K562 (cell line): ENCODE results near the gene PRDM15. TPM values are rescaled to one million over a fixed set of nuclear protein-coding genes. Genes with fewer than 3 reads are reported as not detected.

ENCODE experiments used
- ARID1B ChIP-seq: fragments of 450-650 bp; IDR thresholded peaks from 2 replicates; pipeline ENCODE4 v1.6.1; 2016; ENCODE audit warnings: antibody characterized with exemption, mild to moderate bottlenecking, inconsistent platforms
- BACH1 ChIP-seq: fragments of 200-800 bp; sonication (Bioruptor generic); IDR thresholded peaks from 2 replicates; pipeline ENCODE4 v1.6.1; 2016; ENCODE audit warnings: missing genetic modification characterization, missing compliant biosample characterization
- BCL6 ChIP-seq: fragments of 250-450 bp; sonication (Bioruptor Pico); IDR thresholded peaks from 2 replicates; pipeline ENCODE4 v1.4.0; 2020
- CBX3 ChIP-seq, 2 experiments: IDR thresholded peaks; 1 replicate in 1 of 2; 2 replicates in 1 of 2; pipeline ENCODE4 v1.6.1; 2012; ENCODE audit warnings: inconsistent platforms in 2 of 2, low read length in 2 of 2, borderline replicate concordance in 1 of 2, control low read depth in 1 of 2
- CCNT2 ChIP-seq: IDR thresholded peaks from 2 replicates; pipeline ENCODE4 v1.6.1; 2011; ENCODE audit warnings: borderline replicate concordance, low read depth, mild to moderate bottlenecking, moderate library complexity, mixed read lengths, low read length; ENCODE audit not compliant: insufficient read length; ENCODE audit errors: extremely low read depth
- CXXC5 ChIP-seq: fragments of 250-450 bp; sonication (Bioruptor Pico); IDR thresholded peaks from 2 replicates; pipeline ENCODE4 v1.8.0; 2022; ENCODE audit warnings: inconsistent platforms, mild to moderate bottlenecking, moderate library complexity
- HSF4 ChIP-seq: fragments of 250-450 bp; sonication (Bioruptor Pico); IDR thresholded peaks from 2 replicates; pipeline ENCODE4 v2.1.2; 2022; ENCODE audit warnings: mild to moderate bottlenecking, moderate library complexity, borderline replicate concordance
- ILF3 ChIP-seq: fragments of 450-650 bp; IDR thresholded peaks from 2 replicates; pipeline ENCODE4 v1.6.1; 2018; ENCODE audit warnings: antibody characterized with exemption, mild to moderate bottlenecking, moderate library complexity, borderline replicate concordance
- MBD2 ChIP-seq: sonication (generic); IDR thresholded peaks from 2 replicates; pipeline ENCODE4 v1.6.1; 2016; ENCODE audit warnings: low read depth, borderline replicate concordance
- MYC ChIP-seq, 2 experiments: fragments of 250-450 bp in 1 of 2; sonication (Bioruptor Pico) in 1 of 2; IDR thresholded peaks; 2 replicates each; pipeline versions ENCODE4 v1.5.1 to v1.6.1; 2012 to 2021; ENCODE audit warnings: low read depth in 2 of 2, borderline replicate concordance in 1 of 2, improper control_type of control experiment in 1 of 2, low read length in 1 of 2, mild to moderate bottlenecking in 1 of 2, moderate library complexity in 1 of 2
- NR4A1 ChIP-seq, 2 experiments: fragments of 250-450 bp in 1 of 2; fragments of 450-650 bp in 1 of 2; sonication (Bioruptor Pico) in 1 of 2; IDR thresholded peaks; 2 replicates each; pipeline versions ENCODE4 v1.4.0 to v1.6.1; 2016 to 2020; ENCODE audit warnings: mild to moderate bottlenecking in 2 of 2, missing compliant biosample characterization in 1 of 2, missing genetic modification characterization in 1 of 2, moderate library complexity in 1 of 2
- RERE ChIP-seq: sonication (generic); formaldehyde crosslinking; IDR thresholded peaks from 2 replicates; pipeline ENCODE4 v1.8.0; 2023; ENCODE audit warnings: missing genetic modification reagents, mild to moderate bottlenecking, borderline replicate concordance
- SREBF1 ChIP-seq: fragments of 150-350 bp; IDR thresholded peaks from 2 replicates; pipeline ENCODE4 v1.6.1; 2014; ENCODE audit warnings: antibody characterized with exemption, low read depth, low read length, borderline replicate concordance
- ZNF124 ChIP-seq: sonication (generic); formaldehyde crosslinking; IDR thresholded peaks from 2 replicates; pipeline ENCODE4 v1.8.1; 2022; ENCODE audit warnings: missing genetic modification reagents
- ZNF445 ChIP-seq: fragments of 250-450 bp; sonication (Bioruptor Pico); IDR thresholded peaks from 2 replicates; pipeline ENCODE4 v1.4.0; 2020; ENCODE audit warnings: low read depth, mild to moderate bottlenecking, moderate library complexity
- ZNF586 ChIP-seq: fragments of 450-650 bp; formaldehyde crosslinking; conservative IDR thresholded peaks from 2 replicates; pipeline ENCODE4 v1.4.0; 2020; ENCODE audit warnings: mild to moderate bottlenecking, moderate library complexity
- ZZZ3 ChIP-seq: fragments of 450-650 bp; IDR thresholded peaks from 2 replicates; pipeline ENCODE4 v1.6.1; 2016; ENCODE audit warnings: antibody characterized with exemption, mild to moderate bottlenecking, moderate library complexity
- polyA plus RNA-seq, 8 experiments: library from polyadenylated mRNA; depleted of rRNA in 4 of 8; stranded (reverse) in 5 of 8; unstranded in 3 of 8; fragments of >200 nt; fragmentation: Nextera tagmentation in 2 of 8; fragmentation: Illumina TruSeq in 1 of 8; extraction: Ambion mirVana in 2 of 8; extraction: Trizol in 1 of 8; gene quantifications; 2 replicates each; pipeline versions ENCODE4 v1.2.1 to v1.2.3, GENCODE V29; 2011 to 2014; ENCODE audit warnings: inconsistent platforms in 1 of 8, missing spikeins in 1 of 8
- total RNA-seq, 7 experiments: library from RNA; depleted of rRNA in 6 of 7; stranded (reverse); fragments of >200 nt in 6 of 7; fragmentation: Illumina TruSeq in 2 of 7; extraction: Trizol in 2 of 7; gene quantifications; 2 replicates each; pipeline versions ENCODE4 v1.2.1 to v1.2.3, GENCODE V29; 2011 to 2021; ENCODE audit warnings: low replicate concordance in 1 of 7
- TF ChIP-seq, protein P1 (sequence below): fragments of 250-450 bp; sonication (Bioruptor Pico); IDR thresholded peaks from 2 replicates; pipeline ENCODE4 v1.5.1; 2021; ENCODE audit warnings: mild to moderate bottlenecking
- TF ChIP-seq, protein P2 (sequence below): fragments of 450-650 bp; IDR thresholded peaks from 2 replicates; pipeline ENCODE4 v1.7.0; 2016; ENCODE audit warnings: borderline replicate concordance

The PRDM15 gene
- total and polyA plus RNA-seq, 9 of the 15 experiments (the other 6 are each of a cell fraction or from before 2014, with no cell fraction given), result 0.93 to 9.2 (median 6.2) TPM

DNA sequence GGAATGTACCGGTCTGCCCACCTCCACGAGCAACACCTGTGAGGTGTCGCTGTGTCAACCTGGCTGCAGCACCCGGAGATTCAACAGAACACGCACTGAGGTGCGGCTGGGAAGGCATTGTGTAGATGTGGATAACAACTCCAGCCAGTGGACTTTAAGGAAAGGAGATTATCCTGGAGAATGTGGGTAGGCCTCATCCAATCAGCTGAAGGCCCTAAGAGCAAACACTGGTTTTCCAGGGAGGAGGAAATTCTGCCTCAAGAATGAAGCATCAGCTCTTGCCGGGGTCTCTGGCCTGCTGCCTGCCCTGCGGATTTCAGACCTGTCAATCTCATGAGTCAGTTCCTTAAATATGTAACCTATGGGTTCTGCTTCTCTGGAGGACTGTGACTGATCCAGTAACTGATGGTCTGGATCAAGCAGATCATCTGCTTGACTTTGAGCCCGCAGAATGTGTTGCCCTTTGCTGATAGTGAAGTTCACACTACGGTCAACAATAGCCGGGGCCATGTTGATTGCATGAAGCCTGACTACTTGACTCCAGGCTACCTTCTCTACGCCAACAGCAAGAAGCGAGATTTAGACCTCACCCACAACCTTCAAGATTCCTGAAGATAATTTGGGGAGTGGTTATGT, 15.9 kb upstream of the PRDM15 start (continued):
- TF ChIP-seq SREBF1 (no peak), ZNF586 (no peak), NR4A1 (CRISPR knock-in tag; IDR thresholded peaks at IDR 0.05) (no peak), NR4A1 (tag; IDR thresholded peaks at IDR 0.05) (no peak), BCL6 (CRISPR knock-in tag) (no peak), CCNT2 (no peak), ZZZ3 (no peak), ILF3 (no peak), ARID1B (peak; percentile 88), MBD2 (no peak), ZNF124 (CRISPR knock-in tag) (no peak), MYC (IDR thresholded peaks at IDR 0.05; ENCODE audit: low read depth, low read length) (no peak; the same call in 1 of the 2 replicates), MYC (CRISPR knock-in tag; IDR thresholded peaks at IDR 0.05; ENCODE audit: borderline replicate concordance, low read depth) (no peak), HSF4 (CRISPR knock-in tag) (no peak), BACH1 (tag) (no peak), CBX3 (IDR thresholded peaks at IDR 0.05; ENCODE audit: borderline replicate concordance in 1 of 2, low read length in 2 of 2) (no peak), RERE (no peak), CXXC5 (CRISPR knock-in tag) (peak; percentile 66), ZNF445 (CRISPR knock-in tag) (no peak)
- TF ChIP-seq, protein P1, sequence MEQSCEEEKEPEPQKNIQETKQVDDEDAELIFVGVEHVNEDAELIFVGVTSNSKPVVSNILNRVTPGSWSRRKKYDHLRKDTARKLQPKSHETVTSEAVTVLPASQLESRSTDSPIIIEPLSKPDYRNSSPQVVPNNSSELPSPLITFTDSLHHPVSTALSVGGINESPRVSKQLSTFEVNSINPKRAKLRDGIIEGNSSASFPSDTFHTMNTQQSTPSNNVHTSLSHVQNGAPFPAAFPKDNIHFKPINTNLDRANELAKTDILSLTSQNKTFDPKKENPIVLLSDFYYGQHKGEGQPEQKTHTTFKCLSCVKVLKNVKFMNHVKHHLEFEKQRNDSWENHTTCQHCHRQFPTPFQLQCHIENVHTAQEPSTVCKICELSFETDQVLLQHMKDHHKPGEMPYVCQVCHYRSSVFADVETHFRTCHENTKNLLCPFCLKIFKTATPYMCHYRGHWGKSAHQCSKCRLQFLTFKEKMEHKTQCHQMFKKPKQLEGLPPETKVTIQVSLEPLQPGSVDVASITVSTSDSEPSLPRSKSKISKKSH (CRISPR knock-in tag), result no peak
- TF ChIP-seq, protein P2, sequence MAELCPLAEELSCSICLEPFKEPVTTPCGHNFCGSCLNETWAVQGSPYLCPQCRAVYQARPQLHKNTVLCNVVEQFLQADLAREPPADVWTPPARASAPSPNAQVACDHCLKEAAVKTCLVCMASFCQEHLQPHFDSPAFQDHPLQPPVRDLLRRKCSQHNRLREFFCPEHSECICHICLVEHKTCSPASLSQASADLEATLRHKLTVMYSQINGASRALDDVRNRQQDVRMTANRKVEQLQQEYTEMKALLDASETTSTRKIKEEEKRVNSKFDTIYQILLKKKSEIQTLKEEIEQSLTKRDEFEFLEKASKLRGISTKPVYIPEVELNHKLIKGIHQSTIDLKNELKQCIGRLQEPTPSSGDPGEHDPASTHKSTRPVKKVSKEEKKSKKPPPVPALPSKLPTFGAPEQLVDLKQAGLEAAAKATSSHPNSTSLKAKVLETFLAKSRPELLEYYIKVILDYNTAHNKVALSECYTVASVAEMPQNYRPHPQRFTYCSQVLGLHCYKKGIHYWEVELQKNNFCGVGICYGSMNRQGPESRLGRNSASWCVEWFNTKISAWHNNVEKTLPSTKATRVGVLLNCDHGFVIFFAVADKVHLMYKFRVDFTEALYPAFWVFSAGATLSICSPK, result no peak
